HCT116 (cell line): ENCODE data around the gene FIP1L1. TPM values are rescaled to one million over a fixed set of nuclear protein-coding genes. Genes with fewer than 3 reads are reported as not detected.

Source experiments
- ATAC-seq: fragments of 200-7000 bp; cut with Tn5 transposase; 2 replicates; pipeline ENCODE4 v1.9.1; 2020; ENCODE audit warnings: mild to moderate bottlenecking, moderate library complexity
- BruUV-seq: library from RNA; stranded (reverse); fragments of 400-500 nt; replicated peaks from 2 replicates; lab custom pipeline; 2021; lab: Mats Ljungman, UMichigan
- CTCF ChIA-PET: fragments of 300-600 bp; sonication (Branson Sonifier 250); formaldehyde crosslinking; loops from one replicate; lab custom pipeline; 2021; ENCODE audit warnings: antibody characterized with exemption; lab: Charles Lee
- POLR2A ChIA-PET: fragments of 300-600, 350-600 bp; sonication (Branson Sonifier 250); formaldehyde crosslinking; loops from one replicate; lab custom pipeline; 2021; ENCODE audit warnings: antibody characterized with exemption; lab: Charles Lee
- RAD21 ChIA-PET, 2 experiments: fragments of 300-600 bp; sonication (Branson Sonifier 250); formaldehyde crosslinking; loops; one replicate each; lab custom pipeline; 2023; ENCODE audit warnings: low total read pairs in 2 of 2; ENCODE audit not compliant: uncharacterized antibody in 2 of 2, unreplicated experiment in 2 of 2, low non-redundant PET in 1 of 2; lab: Charles Lee
- DNase-seq: peaks from one replicate; pipeline ENCODE4 v3.0.0-alpha.2; 2010; ENCODE audit warnings: low read depth, low spot score
- H2AFZ ChIP-seq: fragments of 200-600 bp; shearing (Covaris generic), sonication (generic); 2 replicates; pipeline ENCODE4 v1.6.1; 2017; ENCODE audit warnings: low read depth, mixed run types, mixed read lengths, antibody characterized with exemption, low read length; ENCODE audit not compliant: poor library complexity, severe bottlenecking
- H3K27ac ChIP-seq: 2 replicates; pipeline ENCODE4 v1.5.1; 2012; ENCODE audit warnings: low read depth, low read length
- H3K27me3 ChIP-seq: fragments of 200-600 bp; sonication (generic); 2 replicates; pipeline ENCODE4 v1.6.1; 2016; ENCODE audit warnings: mixed run types, low read length, mixed read lengths; ENCODE audit not compliant: insufficient read depth
- H3K36me3 ChIP-seq, 2 experiments: fragments of 200-500 bp in 1 of 2; fragments of 200-600 bp in 1 of 2; sonication (Bioruptor generic) in 1 of 2; sonication (generic) in 1 of 2; 2 replicates each; pipeline versions ENCODE4 v1.5.1 to v1.6.1; 2014 to 2016; ENCODE audit warnings: low read length in 2 of 2, inconsistent platforms in 1 of 2, mixed read lengths in 1 of 2, mixed run types in 1 of 2; ENCODE audit not compliant: insufficient read depth in 2 of 2, control insufficient read depth in 1 of 2
- H3K4me1 ChIP-seq, 2 experiments: fragments of 200-600 bp in 1 of 2; sonication (generic) in 1 of 2; 2 replicates each; pipeline versions ENCODE4 v1.5.1 to v1.6.1; 2012 to 2017; ENCODE audit warnings: low read length in 2 of 2, inconsistent platforms in 1 of 2, mild to moderate bottlenecking in 1 of 2, mixed read lengths in 1 of 2, mixed run types in 1 of 2, moderate library complexity in 1 of 2; ENCODE audit not compliant: insufficient read depth in 2 of 2, control insufficient read depth in 1 of 2
- H3K4me2 ChIP-seq: fragments of 200-600 bp; sonication (generic); 2 replicates; pipeline ENCODE4 v1.6.1; 2017; ENCODE audit warnings: mixed run types, low read length, mixed read lengths
- H3K4me3 ChIP-seq, 2 experiments: fragments of 200-600 bp in 1 of 2; sonication (generic) in 1 of 2; replicated peaks in 1 of 2; 2 replicates each; pipeline ENCODE4 v1.5.1; 2011 to 2016; ENCODE audit warnings: low read length in 2 of 2, control low read depth in 1 of 2, low read depth in 1 of 2, mild to moderate bottlenecking in 1 of 2, mixed read lengths in 1 of 2, mixed run types in 1 of 2
- H3K79me2 ChIP-seq: fragments of 200-600 bp; sonication (generic); 2 replicates; pipeline ENCODE4 v1.6.1; 2017; ENCODE audit warnings: mild to moderate bottlenecking, mixed run types, low read length, moderate library complexity, mixed read lengths; ENCODE audit not compliant: insufficient read depth
- H3K9ac ChIP-seq: fragments of 200-600 bp; sonication (generic); 2 replicates; pipeline ENCODE4 v1.6.1; 2016; ENCODE audit warnings: low read length, mixed read lengths
- H3K9me2 ChIP-seq: fragments of 200-600 bp; sonication (generic), shearing (Covaris generic); 2 replicates; pipeline ENCODE4 v1.6.1; 2017; ENCODE audit warnings: mixed run types, mild to moderate bottlenecking, moderate library complexity; ENCODE audit not compliant: insufficient read depth
- H3K9me3 ChIP-seq, 2 experiments: fragments of 200-500 bp in 1 of 2; fragments of 200-600 bp in 1 of 2; sonication (Bioruptor generic) in 1 of 2; sonication (generic) in 1 of 2; 2 replicates each; pipeline ENCODE4 v1.6.1; 2014 to 2017; ENCODE audit warnings: low read length in 2 of 2, mixed read lengths in 2 of 2, inconsistent platforms in 1 of 2, low read depth in 1 of 2, mild to moderate bottlenecking in 1 of 2, mixed run types in 1 of 2, moderate library complexity in 1 of 2; ENCODE audit not compliant: control insufficient read depth in 1 of 2, insufficient read depth in 1 of 2
- H4K20me1 ChIP-seq: fragments of 200-600 bp; sonication (generic), shearing (Covaris generic); 2 replicates; pipeline ENCODE4 v1.6.1; 2017; ENCODE audit warnings: mixed run types, mild to moderate bottlenecking, moderate library complexity; ENCODE audit not compliant: insufficient read depth
- ELF1 ChIP-seq: IDR thresholded peaks from 2 replicates; pipeline ENCODE4 v1.6.1; 2012; ENCODE audit warnings: low read depth, borderline replicate concordance
- FOSL1 ChIP-seq: IDR thresholded peaks from 2 replicates; pipeline ENCODE4 v1.6.1; 2012; ENCODE audit warnings: low read depth
- POLR2AphosphoS5 ChIP-seq: IDR thresholded peaks from 2 replicates; pipeline ENCODE4 v1.6.1; 2011; ENCODE audit warnings: mild to moderate bottlenecking, low read depth, low read length, moderate library complexity
- RAD21 ChIP-seq: IDR thresholded peaks from 2 replicates; pipeline ENCODE4 v1.6.1; 2012; ENCODE audit warnings: low read depth, mild to moderate bottlenecking
- REST ChIP-seq: IDR thresholded peaks from 2 replicates; pipeline ENCODE4 v1.6.1; 2012; ENCODE audit warnings: low read depth
- SIN3A ChIP-seq: IDR thresholded peaks from 2 replicates; pipeline ENCODE4 v1.6.1; 2012; ENCODE audit warnings: low read depth
- intact Hi-C: fragments of 100-400 bp; cut with micrococcal nuclease; formaldehyde crosslinking; loops from 2 replicates; pipeline ENCODE4 v1.10.0; 2022
- total RNA-seq: library from RNA; stranded (reverse); gene quantifications from one replicate; pipeline ENCODE4 v1.2.1, GENCODE V29; 2021; ENCODE audit not compliant: unreplicated experiment
- TF ChIP-seq, protein P1 (sequence below), 3 experiments: fragments of 200-600 bp in 1 of 3; sonication (generic) in 1 of 3; IDR thresholded peaks in 2 of 3; conservative IDR thresholded peaks in 1 of 3; 2 replicates each; pipeline ENCODE4 v1.5.1; 2012 to 2017; ENCODE audit warnings: low read depth in 2 of 3, low read length in 2 of 3, antibody characterized with exemption in 1 of 3, borderline replicate concordance in 1 of 3, control low read depth in 1 of 3, mild to moderate bottlenecking in 1 of 3, mixed read lengths in 1 of 3, mixed run types in 1 of 3, moderate library complexity in 1 of 3; ENCODE audit not compliant: insufficient read depth in 1 of 3

The FIP1L1 gene
- total RNA-seq, 1 experiment from 2014 or later, result 63.6 TPM

- no peaks in the 10 kb centered on the region for H3K4me1 ChIP-seq
- H3K27ac ChIP-seq, result no peak overlapping the region
- H4K20me1 ChIP-seq, result 0 out of 2 replicates have a peak, but pooled peaks cover 11% of the 10 kb centered on the region
- CTCF ChIA-PET, result no interaction called here
- intact Hi-C loops, result no loop called here
- no peak overlapping the region for H3K9ac ChIP-seq
- RAD21 ChIA-PET, result no interaction called here
- TF ChIP-seq FOSL1 (no peak), SIN3A (no peak), RAD21 (no peak), ELF1 (no peak), REST (no peak), POLR2AphosphoS5 (no peak)
- TF ChIP-seq, protein P1, sequence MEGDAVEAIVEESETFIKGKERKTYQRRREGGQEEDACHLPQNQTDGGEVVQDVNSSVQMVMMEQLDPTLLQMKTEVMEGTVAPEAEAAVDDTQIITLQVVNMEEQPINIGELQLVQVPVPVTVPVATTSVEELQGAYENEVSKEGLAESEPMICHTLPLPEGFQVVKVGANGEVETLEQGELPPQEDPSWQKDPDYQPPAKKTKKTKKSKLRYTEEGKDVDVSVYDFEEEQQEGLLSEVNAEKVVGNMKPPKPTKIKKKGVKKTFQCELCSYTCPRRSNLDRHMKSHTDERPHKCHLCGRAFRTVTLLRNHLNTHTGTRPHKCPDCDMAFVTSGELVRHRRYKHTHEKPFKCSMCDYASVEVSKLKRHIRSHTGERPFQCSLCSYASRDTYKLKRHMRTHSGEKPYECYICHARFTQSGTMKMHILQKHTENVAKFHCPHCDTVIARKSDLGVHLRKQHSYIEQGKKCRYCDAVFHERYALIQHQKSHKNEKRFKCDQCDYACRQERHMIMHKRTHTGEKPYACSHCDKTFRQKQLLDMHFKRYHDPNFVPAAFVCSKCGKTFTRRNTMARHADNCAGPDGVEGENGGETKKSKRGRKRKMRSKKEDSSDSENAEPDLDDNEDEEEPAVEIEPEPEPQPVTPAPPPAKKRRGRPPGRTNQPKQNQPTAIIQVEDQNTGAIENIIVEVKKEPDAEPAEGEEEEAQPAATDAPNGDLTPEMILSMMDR (IDR thresholded peaks at IDR 0.05 in 2 of 3, conservative IDR thresholded peaks at IDR 0.05 in 1 of 3; ENCODE audit: borderline replicate concordance in 1 of 3, insufficient read depth in 1 of 3, low read depth in 2 of 3, low read length in 2 of 3), result no peak
- TF ChIP-seq, all 23 proteins: peak for 0
- H3K36me3 ChIP-seq, result peaks cover 0 to 4% of the 10 kb centered on the region in 2 experiments; a peak in 1 of 4 replicates
- ATAC-seq, result no peak
- DNase-seq, result no peak
- no peaks in the 10 kb centered on the region for H3K9me2 ChIP-seq
- H3K27me3 ChIP-seq, result no peaks in the 10 kb centered on the region
- no peak overlapping the region for H3K4me3 ChIP-seq
- POLR2A ChIA-PET, result no interaction called here
- peaks cover 40% of the 10 kb centered on the region for H3K79me2 ChIP-seq
- no peak overlapping the region for H3K4me2 ChIP-seq
- H2AFZ ChIP-seq, result no peak overlapping the region
- no peaks in the 10 kb centered on the region for H3K9me3 ChIP-seq
- no TSS peak for BruUV-seq
These were observed 44.4 kb downstream of the FIP1L1 start for GRCh38 chr4:53421791-53422190.
